H1 (cell line): Measurements from ENCODE around the gene ZNF729. TPM values are rescaled to one million over a fixed set of nuclear protein-coding genes. Genes with fewer than 3 reads are reported as not detected.

Experiments
- CTCF ChIA-PET: fragments of 300-600 bp; sonication (Branson Sonifier 250); formaldehyde crosslinking; loops from one replicate; lab custom pipeline; 2021; ENCODE audit not compliant: partially characterized antibody; lab: Charles Lee
- POLR2A ChIA-PET: fragments of 300-600 bp; sonication (Branson Sonifier 250); formaldehyde crosslinking; loops from one replicate; lab custom pipeline; 2021; ENCODE audit warnings: inconsistent platforms; ENCODE audit not compliant: partially characterized antibody; lab: Charles Lee
- DNase-seq, 2 experiments: peaks; one replicate each; pipeline versions ENCODE4 v3.0.0 to v3.0.0-alpha.2; 2010 to 2022; ENCODE audit warnings: low spot score in 2 of 2, low read depth in 1 of 2, mixed read lengths in 1 of 2
- FAIRE-seq: peaks from 2 replicates; lab custom pipeline; 2011; peaks lifted over from hg19 to GRCh38; lab: Jason Lieb, UNC
- H2AFZ ChIP-seq: 2 replicates; pipeline ENCODE4 v1.8.1; 2012; ENCODE audit warnings: low read length, inconsistent platforms
- H2AK5ac ChIP-seq: 2 replicates; pipeline ENCODE4 v1.6.1; 2013; ENCODE audit warnings: low read depth, low read length
- H2BK120ac ChIP-seq: replicated peaks from 2 replicates; pipeline ENCODE3; 2013; ENCODE audit warnings: low read depth, low read length, inconsistent platforms
- H2BK12ac ChIP-seq: 2 replicates; pipeline ENCODE4 v1.6.1; 2013; ENCODE audit warnings: low read depth, low read length
- H2BK15ac ChIP-seq: 2 replicates; pipeline ENCODE4 v1.6.1; 2013; ENCODE audit warnings: low read length
- H2BK20ac ChIP-seq: 2 replicates; pipeline ENCODE4 v1.6.1; 2013; ENCODE audit warnings: low read length
- H2BK5ac ChIP-seq: 2 replicates; pipeline ENCODE4 v1.6.1; 2013; ENCODE audit warnings: low read depth, low read length
- H3K14ac ChIP-seq: 2 replicates; pipeline ENCODE4 v1.6.1; 2013; ENCODE audit warnings: inconsistent platforms; ENCODE audit not compliant: insufficient read length
- H3K18ac ChIP-seq: 2 replicates; pipeline ENCODE4 v1.6.1; 2013; ENCODE audit warnings: low read length; ENCODE audit errors: extremely low read depth
- H3K23ac ChIP-seq: 2 replicates; pipeline ENCODE4 v1.6.1; 2013; ENCODE audit warnings: inconsistent platforms; ENCODE audit not compliant: insufficient read length
- H3K23me2 ChIP-seq: 2 replicates; pipeline ENCODE4 v1.6.1; 2013; ENCODE audit warnings: low read depth, low read length
- H3K27ac ChIP-seq: 2 replicates; pipeline ENCODE4 v1.6.1; 2011; ENCODE audit warnings: low read depth, low read length, inconsistent platforms
- H3K27me3 ChIP-seq, 4 experiments: replicated peaks in 1 of 4; 1 replicate in 1 of 4; 2 replicates in 3 of 4; pipeline versions ENCODE4 v1.6.1 to v1.8.1; 2011 to 2013; ENCODE audit warnings: low read length in 3 of 4, mild to moderate bottlenecking in 3 of 4, inconsistent platforms in 2 of 4, mixed read lengths in 2 of 4, moderate library complexity in 1 of 4; ENCODE audit not compliant: control insufficient read depth in 3 of 4, insufficient read depth in 3 of 4; ENCODE audit errors: extremely low read depth in 1 of 4
- H3K36me3 ChIP-seq, 4 experiments: 2 replicates each; pipeline versions ENCODE4 v1.6.1 to v1.8.1; 2011 to 2013; ENCODE audit warnings: mild to moderate bottlenecking in 4 of 4, low read length in 3 of 4, moderate library complexity in 2 of 4, control low read depth in 1 of 4, inconsistent platforms in 1 of 4; ENCODE audit not compliant: insufficient read depth in 4 of 4, control insufficient read depth in 2 of 4
- H3K4ac ChIP-seq: replicated peaks from 2 replicates; pipeline ENCODE3; 2013; ENCODE audit warnings: low read length, low read depth, mixed read lengths, inconsistent platforms; ENCODE audit not compliant: insufficient read length
- H3K4me1 ChIP-seq, 4 experiments: replicated peaks in 1 of 4; 1 replicate in 1 of 4; 2 replicates in 3 of 4; pipeline versions ENCODE4 v1.6.1 to v1.8.1; 2011 to 2013; ENCODE audit warnings: low read length in 3 of 4, inconsistent platforms in 2 of 4, mixed read lengths in 1 of 4; ENCODE audit not compliant: insufficient read depth in 4 of 4, control insufficient read depth in 3 of 4
- H3K4me2 ChIP-seq, 2 experiments: 2 replicates each; pipeline versions ENCODE4 v1.6.1 to v1.8.1; 2011 to 2013; ENCODE audit warnings: low read depth in 2 of 2, low read length in 2 of 2, control low read depth in 1 of 2, inconsistent platforms in 1 of 2, mild to moderate bottlenecking in 1 of 2; ENCODE audit not compliant: insufficient read depth in 1 of 2
- H3K4me3 ChIP-seq, 4 experiments: fragments of 200-600, 300-600 bp in 1 of 4; sonication (generic), shearing (Covaris generic), sonication (Bioruptor Twin) in 1 of 4; 2 replicates each; pipeline versions ENCODE4 v1.5.1 to v1.8.1; 2011 to 2016; ENCODE audit warnings: low read length in 4 of 4, low read depth in 3 of 4, control low read depth in 2 of 4, inconsistent platforms in 2 of 4, mild to moderate bottlenecking in 2 of 4, mixed read lengths in 1 of 4, moderate library complexity in 1 of 4; ENCODE audit not compliant: insufficient read depth in 2 of 4; ENCODE audit errors: extremely low read depth in 1 of 4
- H3K56ac ChIP-seq: replicated peaks from 2 replicates; pipeline ENCODE3; 2013; ENCODE audit warnings: low read depth, mild to moderate bottlenecking, mixed read lengths, low read length, inconsistent platforms; ENCODE audit not compliant: insufficient read length
- H3K79me1 ChIP-seq: 2 replicates; pipeline ENCODE4 v1.6.1; 2013; ENCODE audit warnings: low read depth, low read length, control low read depth
- H3K79me2 ChIP-seq, 2 experiments: 2 replicates each; pipeline versions ENCODE4 v1.6.1 to v1.8.1; 2012 to 2013; ENCODE audit warnings: low read length in 2 of 2, mild to moderate bottlenecking in 2 of 2, inconsistent platforms in 1 of 2; ENCODE audit not compliant: insufficient read depth in 2 of 2, control insufficient read depth in 1 of 2
- H3K9ac ChIP-seq, 4 experiments: replicated peaks in 1 of 4; 1 replicate in 1 of 4; 2 replicates in 3 of 4; pipeline versions ENCODE4 v1.6.1 to v1.8.1; 2011 to 2013; ENCODE audit warnings: low read depth in 3 of 4, low read length in 3 of 4, control low read depth in 2 of 4, mild to moderate bottlenecking in 2 of 4, moderate library complexity in 2 of 4, inconsistent platforms in 1 of 4; ENCODE audit errors: extremely low read depth in 1 of 4
- H3K9me3 ChIP-seq, 2 experiments: 2 replicates each; pipeline versions ENCODE4 v1.6.1 to v1.8.1; 2012 to 2013; ENCODE audit warnings: mild to moderate bottlenecking in 2 of 2, moderate library complexity in 2 of 2, control low read depth in 1 of 2, inconsistent platforms in 1 of 2, low read depth in 1 of 2, low read length in 1 of 2, mixed read lengths in 1 of 2; ENCODE audit not compliant: insufficient read depth in 2 of 2
- H4K20me1 ChIP-seq, 2 experiments: replicated peaks in 1 of 2; 2 replicates each; pipeline versions ENCODE3 to v1.8.1; 2011 to 2013; ENCODE audit warnings: inconsistent platforms in 2 of 2, low read length in 2 of 2, mild to moderate bottlenecking in 1 of 2; ENCODE audit not compliant: insufficient read depth in 2 of 2, control insufficient read depth in 1 of 2
- H4K5ac ChIP-seq: 2 replicates; pipeline ENCODE4 v1.6.1; 2013; ENCODE audit warnings: low read length, low read depth, mixed read lengths, inconsistent platforms; ENCODE audit not compliant: insufficient read length
- H4K8ac ChIP-seq: 2 replicates; pipeline ENCODE4 v1.8.0; 2013; ENCODE audit warnings: mild to moderate bottlenecking, moderate library complexity, low read length, inconsistent platforms; ENCODE audit not compliant: insufficient read depth; ENCODE audit errors: extremely low read depth
- H4K91ac ChIP-seq: replicated peaks from 2 replicates; pipeline ENCODE3; 2013; ENCODE audit warnings: low read length, mixed read lengths, inconsistent platforms; ENCODE audit not compliant: insufficient read length
- CBX8 ChIP-seq: fragments of 300-800, 300-1000 bp; sonication (generic); IDR thresholded peaks from 2 replicates; pipeline ENCODE4 v1.7.1; 2016; ENCODE audit warnings: low read depth, low read length, borderline replicate concordance
- CTBP2 ChIP-seq: IDR thresholded peaks from 2 replicates; pipeline ENCODE4 v1.7.0; 2011; ENCODE audit warnings: borderline replicate concordance, mild to moderate bottlenecking, moderate library complexity, mixed read lengths, low read length; ENCODE audit not compliant: insufficient read depth, insufficient read length
- EGR1 ChIP-seq: IDR thresholded peaks from 2 replicates; pipeline ENCODE4 v1.6.1; 2011; ENCODE audit warnings: low read depth, low read length, borderline replicate concordance
- EZH2 ChIP-seq: fragments of 200-600 bp; sonication (generic); IDR thresholded peaks from 2 replicates; pipeline ENCODE4 v1.7.1; 2012; ENCODE audit warnings: low read depth, mild to moderate bottlenecking, moderate library complexity, low read length, inconsistent platforms; ENCODE audit not compliant: severe bottlenecking
- HDAC2 ChIP-seq, 2 experiments: fragments of 300-600 bp in 1 of 2; sonication (generic) in 1 of 2; IDR thresholded peaks; 2 replicates each; pipeline ENCODE4 v1.6.1; 2011 to 2012; ENCODE audit warnings: low read depth in 2 of 2, low read length in 2 of 2, mild to moderate bottlenecking in 2 of 2, moderate library complexity in 2 of 2, borderline replicate concordance in 1 of 2, inconsistent platforms in 1 of 2
- HDAC6 ChIP-seq: IDR thresholded peaks from one replicate; pipeline ENCODE4 v1.7.1; 2012; ENCODE audit warnings: low read depth, mild to moderate bottlenecking, inconsistent platforms, low read length, moderate library complexity
- KDM1A ChIP-seq: fragments of 200-600, 300-600 bp; sonication (generic); IDR thresholded peaks from 2 replicates; pipeline ENCODE4 v1.7.1; 2016; ENCODE audit warnings: mild to moderate bottlenecking, low read length, borderline replicate concordance
- KDM5A ChIP-seq: fragments of 200-600 bp; IDR thresholded peaks from 2 replicates; pipeline ENCODE4 v1.7.1; 2012; ENCODE audit warnings: mild to moderate bottlenecking, low read length, inconsistent platforms, mixed read lengths
- POLR2AphosphoS5 ChIP-seq: IDR thresholded peaks from 2 replicates; pipeline ENCODE4 v1.6.1; 2011; ENCODE audit warnings: low read depth, low read length
- RBBP5 ChIP-seq: IDR thresholded peaks from 2 replicates; pipeline ENCODE4 v1.7.1; 2012; ENCODE audit warnings: low read depth, mild to moderate bottlenecking, inconsistent platforms, low read length, moderate library complexity, borderline replicate concordance
- RFX5 ChIP-seq: IDR thresholded peaks from 2 replicates; pipeline ENCODE4 v1.6.1; 2011; ENCODE audit warnings: low read depth, low read length, improper control_type of control experiment, borderline replicate concordance
- RXRA ChIP-seq: IDR thresholded peaks from 2 replicates; pipeline ENCODE4 v1.6.1; 2011; ENCODE audit warnings: low read depth, mild to moderate bottlenecking, low read length, moderate library complexity; ENCODE audit not compliant: insufficient read depth
- SIN3A ChIP-seq, 2 experiments: IDR thresholded peaks in 1 of 2; conservative IDR thresholded peaks in 1 of 2; 2 replicates each; pipeline ENCODE4 v1.6.1; 2011 to 2012; ENCODE audit warnings: low read length in 2 of 2, improper control_type of control experiment in 1 of 2, low read depth in 1 of 2, mild to moderate bottlenecking in 1 of 2
- SP1 ChIP-seq: IDR thresholded peaks from 2 replicates; pipeline ENCODE4 v1.6.1; 2011; ENCODE audit warnings: low read depth, low read length
- SRF ChIP-seq: IDR thresholded peaks from 2 replicates; pipeline ENCODE4 v1.6.1; 2011; ENCODE audit warnings: mild to moderate bottlenecking, low read depth, low read length, moderate library complexity
- WGBS, 2 experiments: shearing (Covaris generic) in 1 of 2; methylation state at CpG; one replicate each; pipeline versions ENCODE4 v1.1.6 to v1.1.7; 2013 to 2015; ENCODE audit warnings: low lambda C conversion rate in 2 of 2, mixed read lengths in 2 of 2, inconsistent platforms in 1 of 2, low coverage in 1 of 2, missing lambda C conversion rate in 1 of 2; ENCODE audit not compliant: insufficient replicate concordance in 2 of 2, insufficient coverage in 1 of 2, insufficient read length in 1 of 2; ENCODE audit errors: extremely low coverage in 1 of 2, missing lambda C conversion rate in 1 of 2; 5-methylcytosine and 5-hydroxymethylcytosine counted together
- polyA plus RNA-seq, 7 experiments: library from polyadenylated mRNA; depleted of rRNA in 3 of 7; stranded (reverse) in 5 of 7; unstranded in 2 of 7; fragments of >200 nt in 5 of 7; fragments of 200-250 nt in 2 of 7; gene quantifications; 1 replicate in 5 of 7; 2 replicates in 1 of 7; 4 replicates in 1 of 7; pipeline versions ENCODE4 v1.2.1 to v1.2.3, GENCODE V29; 2011 to 2013; ENCODE audit warnings: missing spikeins in 2 of 7, mixed read lengths in 2 of 7
- total RNA-seq: library from RNA; stranded (reverse); fragmentation: NEBNext Ultra II Directional; extraction: Animal tissue kit (Norgen Biotek cat#: 25700); gene quantifications from 2 replicates; pipeline ENCODE4 v1.2.1, GENCODE V29; 2021

The ZNF729 gene
- total and polyA plus RNA-seq, 2 of the 8 experiments (the other 6 are each of a cell fraction or from before 2014, with no cell fraction given), result not detected

DNA sequence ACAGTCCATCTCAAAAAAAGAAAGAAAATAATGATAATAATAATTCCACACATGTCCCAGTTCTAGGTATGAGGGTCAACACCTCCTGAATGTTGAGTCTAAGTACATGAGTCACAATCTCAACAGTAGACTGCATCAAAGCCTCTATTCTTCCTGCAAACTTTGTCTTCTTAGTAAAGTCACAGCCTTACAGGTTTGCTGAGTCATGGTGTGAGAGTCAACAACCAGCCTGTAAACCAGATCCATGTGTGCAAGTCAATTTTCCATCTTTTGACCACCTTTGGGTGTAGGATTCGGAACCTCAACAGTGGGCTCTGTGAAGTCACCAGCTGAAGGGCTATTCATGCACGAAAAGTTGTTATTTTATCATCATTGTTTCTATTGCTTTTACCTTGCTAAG, 25.7 kb upstream of the ZNF729 start:
- 66% methylated on average over 2 of the region's 2 CpGs; no CpG with 5 or more reads in 1 of the 2 experiments for WGBS, 2 experiments
- Histone ChIP-seq H3K14ac (no peak overlapping the region), H3K4me3 (no peak overlapping the region), H4K91ac (no peak overlapping the region), H2BK120ac (no peak overlapping the region), H3K4me2 (no peak overlapping the region), H4K5ac (no peak overlapping the region), H2BK5ac (no peak overlapping the region), H3K18ac (no peak overlapping the region), H2BK20ac (no peak overlapping the region), H3K23me2 (no peaks in the 10 kb centered on the region), H3K4ac (no peak overlapping the region), H2AFZ (no peak overlapping the region), H2BK12ac (no peak overlapping the region), H2BK15ac (no peak overlapping the region), H3K9ac (no peak overlapping the region), H2AK5ac (no peak overlapping the region), H4K8ac (no peak overlapping the region), H3K23ac (no peak overlapping the region), H3K27ac (no peak overlapping the region), H3K27me3 (no peaks in the 10 kb centered on the region), H3K36me3 (no peaks in the 10 kb centered on the region), H3K79me1 (no peaks in the 10 kb centered on the region), H3K79me2 (no peaks in the 10 kb centered on the region), H3K56ac (no peak overlapping the region), H4K20me1 (no peaks in the 10 kb centered on the region), H3K9me3 (peaks cover 62 to 86% of the 10 kb centered on the region in 2 experiments), H3K4me1 (no peaks in the 10 kb centered on the region)
- DNase-seq (no peak), FAIRE-seq (no peak)
- POLR2A ChIA-PET, result no interaction called here
- CTCF ChIA-PET, result no interaction called here
- TF ChIP-seq KDM1A (no peak), CBX8 (no peak), HDAC2 (IDR thresholded peaks at IDR 0.05; ENCODE audit: borderline replicate concordance in 1 of 2, low read depth in 2 of 2, low read length in 2 of 2) (no peak), SRF (no peak), RFX5 (no peak), EZH2 (no peak), SP1 (no peak), CTBP2 (no peak), KDM5A (no peak), SIN3A (conservative IDR thresholded peaks at IDR 0.05 in 1 of 2, IDR thresholded peaks at IDR 0.05 in 1 of 2; ENCODE audit: low read depth in 1 of 2, low read length in 2 of 2) (no peak), HDAC6 (no peak), POLR2AphosphoS5 (no peak), RXRA (no peak), EGR1 (no peak), RBBP5 (no peak)
